ENCODE data around the gene OPRM1.
"Not testable (repeated sequence)": the region's sequence is repeated elsewhere in the genome, so short reads cannot be mapped to it uniquely, and the experiment has no call there.

The OPRM1 gene

DNA sequence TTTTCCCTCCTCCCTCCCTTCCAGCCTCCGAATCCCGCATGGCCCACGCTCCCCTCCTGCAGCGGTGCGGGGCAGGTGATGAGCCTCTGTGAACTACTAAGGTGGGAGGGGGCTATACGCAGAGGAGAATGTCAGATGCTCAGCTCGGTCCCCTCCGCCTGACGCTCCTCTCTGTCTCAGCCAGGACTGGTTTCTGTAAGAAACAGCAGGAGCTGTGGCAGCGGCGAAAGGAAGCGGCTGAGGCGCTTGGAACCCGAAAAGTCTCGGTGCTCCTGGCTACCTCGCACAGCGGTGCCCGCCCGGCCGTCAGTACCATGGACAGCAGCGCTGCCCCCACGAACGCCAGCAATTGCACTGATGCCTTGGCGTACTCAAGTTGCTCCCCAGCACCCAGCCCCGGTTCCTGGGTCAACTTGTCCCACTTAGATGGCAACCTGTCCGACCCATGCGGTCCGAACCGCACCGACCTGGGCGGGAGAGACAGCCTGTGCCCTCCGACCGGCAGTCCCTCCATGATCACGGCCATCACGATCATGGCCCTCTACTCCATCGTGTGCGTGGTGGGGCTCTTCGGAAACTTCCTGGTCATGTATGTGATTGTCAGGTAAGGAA lies at the start of gene OPRM1:
Gene OPRM1, plus strand, starts transcription at position 10 of the 612 bp plus-strand sequence. Its CDS starts 305 bp downstream, at position 315.
- DNase-seq (ENCODE audit: low read depth in 2 of 2) = peak; percentile 3 to 19

DNA sequence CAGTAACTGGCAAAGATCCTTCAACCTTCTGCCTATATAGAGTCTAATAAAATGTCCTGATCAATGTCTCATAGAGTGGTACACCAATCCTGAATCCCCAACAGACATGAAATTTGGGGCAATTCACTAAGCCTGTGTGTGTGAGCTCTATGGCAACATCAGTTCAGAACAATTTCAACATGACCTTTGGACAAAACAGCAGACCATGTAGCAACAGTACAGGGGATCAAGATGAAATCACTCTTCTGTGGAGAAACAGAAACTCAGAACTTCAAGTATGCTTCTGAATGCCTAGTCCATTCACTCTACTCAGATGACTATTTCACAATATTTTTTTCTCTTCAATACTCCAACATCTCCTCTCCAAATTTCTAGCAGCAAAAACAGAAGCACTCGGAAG lies 49.1 kb upstream of the OPRM1 start:
- no peak for DNase-seq (ENCODE audit: low read depth in 2 of 2)

DNA sequence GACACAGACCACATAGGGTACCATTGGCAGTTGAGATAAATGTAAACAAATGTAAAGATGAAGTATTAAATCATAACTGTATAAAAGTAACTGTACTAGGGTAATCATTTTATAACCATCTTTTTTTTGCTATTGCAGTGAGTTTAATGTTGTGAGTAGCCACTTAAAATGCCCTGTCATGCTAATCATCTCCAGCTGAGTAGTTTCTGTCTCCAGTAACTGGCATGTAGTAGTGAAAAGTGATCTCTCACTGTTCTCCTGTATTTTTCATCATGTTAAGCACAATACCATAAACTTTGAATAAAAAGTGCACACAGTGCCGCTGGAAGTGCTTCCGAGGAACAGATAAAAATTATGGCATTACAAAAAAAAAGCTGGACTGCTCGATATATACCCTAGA lies 45.0 kb upstream of the OPRM1 start:
- no peak for DNase-seq (ENCODE audit: low read depth in 2 of 2)

DNA sequence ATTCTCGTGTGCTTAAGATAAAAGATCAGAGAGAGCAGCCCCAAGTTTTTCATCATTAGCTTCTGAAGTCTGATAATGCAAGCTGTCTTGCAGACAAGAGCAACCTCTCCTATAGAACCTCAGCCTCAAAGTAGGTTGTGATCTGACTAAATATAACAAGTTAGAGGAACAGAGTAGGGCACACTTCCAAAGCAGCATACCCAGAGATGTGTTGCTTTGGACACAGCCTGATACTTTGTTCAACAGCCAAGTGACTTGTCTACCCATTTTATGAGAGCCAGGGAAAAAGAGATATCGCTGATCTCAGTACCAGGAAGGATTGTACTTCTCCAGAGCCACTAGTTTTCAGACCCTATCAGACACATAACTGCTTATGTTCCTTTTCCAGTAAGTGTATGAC lies 44.2 kb upstream of the OPRM1 start:
- DNase-seq (ENCODE audit: low read depth in 2 of 2) = no peak

DNA sequence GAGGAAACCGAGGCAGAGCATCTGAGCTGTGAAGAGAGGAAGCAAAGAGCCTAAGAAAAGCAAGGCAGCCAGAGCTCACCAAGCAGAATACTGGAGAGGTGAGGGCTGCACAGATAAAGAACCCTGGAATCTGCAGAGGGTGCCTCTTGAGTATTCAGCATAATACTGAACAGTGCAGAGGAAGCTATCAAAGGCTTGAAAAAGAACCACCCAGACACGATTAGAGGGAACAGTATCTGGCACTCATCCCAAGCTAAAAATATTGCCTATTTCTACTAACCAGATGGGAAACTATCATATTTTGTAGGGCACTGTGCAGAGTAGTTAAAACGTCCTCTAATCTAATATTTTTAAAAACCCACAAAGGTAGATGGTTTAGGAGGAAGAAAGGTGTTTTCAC lies 41.8 kb upstream of the OPRM1 start:
- DNase-seq (ENCODE audit: low read depth in 2 of 2) = no peak

DNA sequence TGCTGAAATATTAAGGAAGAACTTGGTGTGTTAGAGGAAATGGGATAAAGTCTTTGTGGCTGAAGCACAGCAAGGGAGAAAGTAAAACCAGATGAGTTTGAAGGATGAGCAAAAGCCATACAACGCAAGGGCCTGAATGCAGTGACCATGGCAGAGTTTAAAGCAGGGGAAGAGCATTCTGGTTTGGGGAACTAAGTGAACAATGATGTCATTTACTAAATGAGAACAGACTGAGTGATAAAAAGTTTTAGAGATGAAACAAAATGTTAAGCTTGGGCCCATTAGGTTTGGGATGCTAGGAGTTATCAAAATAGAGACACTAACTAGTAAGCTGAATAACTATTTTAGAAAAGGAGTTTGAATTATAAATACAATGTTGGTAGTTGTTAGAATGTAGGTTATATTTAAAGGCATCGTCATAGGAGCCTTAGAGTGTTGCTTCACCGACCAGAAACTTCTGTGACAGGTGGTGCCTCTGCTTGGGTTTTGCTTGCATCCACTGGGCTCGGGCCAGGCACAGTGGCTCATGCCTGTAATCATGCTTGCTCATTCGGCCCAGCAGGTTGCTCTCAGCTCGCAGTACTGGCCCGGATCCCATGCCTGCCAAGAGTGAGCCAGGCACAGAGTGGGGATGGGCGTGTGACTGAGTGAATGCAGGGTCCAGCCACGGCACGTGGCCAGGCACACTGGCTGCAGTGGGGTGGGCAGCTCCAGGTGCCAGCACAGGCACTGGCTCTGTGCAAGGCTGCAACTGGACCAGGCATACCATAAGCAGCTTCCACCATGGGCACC lies 37.4 kb upstream of the OPRM1 start:
- no peak for DNase-seq (ENCODE audit: low read depth in 2 of 2)

DNA sequence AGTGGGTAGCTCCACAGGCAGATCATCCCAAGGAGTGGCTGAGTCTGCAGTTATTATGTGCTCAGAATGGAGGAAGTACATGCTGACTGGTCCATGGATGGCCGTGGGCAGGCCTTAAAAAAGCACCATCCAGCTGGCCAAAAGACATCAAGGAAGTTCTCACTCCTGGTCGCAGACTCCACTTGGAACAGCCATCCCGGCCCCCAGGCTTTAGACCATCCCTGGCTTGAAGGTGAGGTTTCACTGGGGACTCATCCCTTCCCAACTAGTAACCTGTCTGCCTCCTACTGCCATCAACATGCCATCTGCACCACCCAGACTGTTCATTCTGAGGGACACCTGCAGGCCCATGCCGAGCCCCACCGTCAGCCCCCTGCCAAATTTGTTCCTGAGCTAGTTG lies 36.1 kb upstream of the OPRM1 start:
- DNase-seq (ENCODE audit: low read depth in 2 of 2) = no peak

DNA sequence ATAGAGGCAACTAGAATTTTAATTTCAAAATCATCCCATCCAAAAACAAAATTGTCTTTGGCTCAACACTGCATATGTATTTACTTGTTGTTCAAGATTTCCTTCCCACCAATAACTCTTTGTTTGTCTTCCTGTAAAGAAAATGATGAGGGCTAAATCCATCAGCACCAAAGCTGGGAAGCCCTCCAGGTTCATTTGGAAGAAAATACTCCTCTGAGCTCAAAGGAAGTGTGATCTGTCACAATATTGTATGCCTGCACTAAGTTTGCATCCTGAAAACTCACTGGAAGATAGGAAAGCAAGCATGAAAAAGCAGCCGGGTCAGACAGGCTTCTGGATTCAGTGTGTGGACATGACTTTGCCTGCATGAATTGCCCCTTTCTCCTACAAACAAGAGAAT lies 28.7 kb upstream of the OPRM1 start:
- no peak for DNase-seq (ENCODE audit: low read depth in 2 of 2)

DNA sequence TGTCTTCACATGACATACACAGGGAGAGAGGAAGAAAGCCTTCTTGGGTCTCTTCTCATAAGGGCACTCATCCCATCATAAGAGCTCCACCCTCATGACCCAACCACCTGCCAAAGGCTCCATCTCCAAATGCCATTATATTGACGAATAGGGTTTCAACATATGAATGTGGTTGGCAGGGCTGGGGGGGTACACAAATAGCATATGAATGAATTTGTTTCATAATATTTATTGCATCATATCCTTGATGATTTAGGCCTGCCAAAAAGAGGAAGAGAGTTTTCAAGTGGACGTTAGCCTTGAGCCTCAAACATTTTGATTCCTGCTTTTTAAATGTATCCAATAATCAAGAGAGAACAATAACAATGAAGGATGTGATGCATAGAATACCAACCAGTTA lies 26.2 kb upstream of the OPRM1 start:
- DNase-seq (ENCODE audit: low read depth in 2 of 2) = no peak

DNA sequence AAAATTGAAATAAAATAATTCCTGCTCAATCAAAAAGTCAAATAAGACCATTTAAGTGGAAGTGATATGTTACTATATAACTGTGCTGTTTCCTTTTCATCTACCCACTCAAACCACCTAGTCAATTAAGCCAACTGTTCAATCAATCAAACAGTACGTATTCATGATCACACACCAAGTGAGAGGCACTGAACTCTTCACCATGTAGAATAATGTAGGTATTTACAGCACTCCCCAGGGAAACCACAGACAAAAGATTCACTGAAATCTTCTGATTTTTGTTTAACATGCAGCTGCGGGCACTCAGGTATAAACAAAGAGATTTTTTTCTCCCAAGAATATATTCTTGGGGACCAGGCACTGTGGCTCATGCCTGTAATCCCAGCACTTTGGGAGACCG lies 21.3 kb upstream of the OPRM1 start:
- no peak for DNase-seq (ENCODE audit: low read depth in 2 of 2)

DNA sequence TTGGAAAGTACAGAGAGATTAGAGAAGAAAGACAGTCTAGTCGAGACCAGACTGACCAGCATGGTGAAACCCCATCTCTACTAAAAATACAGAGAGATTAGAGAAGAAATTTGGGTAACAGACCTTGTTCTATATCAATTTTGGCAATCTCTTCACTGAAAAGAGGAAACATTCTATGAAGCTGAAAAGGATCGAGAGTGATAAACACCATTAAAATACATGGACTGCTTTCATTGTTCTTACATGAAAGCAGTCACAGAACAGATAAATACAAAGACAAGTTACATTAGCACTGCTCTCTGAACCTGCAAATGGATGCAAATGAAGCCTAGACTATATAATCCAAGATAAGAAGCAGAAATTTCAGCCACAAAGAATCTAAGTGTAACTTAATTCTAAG lies 8.4 kb upstream of the OPRM1 start:
- DNase-seq (ENCODE audit: low read depth in 2 of 2) = no peak

DNA sequence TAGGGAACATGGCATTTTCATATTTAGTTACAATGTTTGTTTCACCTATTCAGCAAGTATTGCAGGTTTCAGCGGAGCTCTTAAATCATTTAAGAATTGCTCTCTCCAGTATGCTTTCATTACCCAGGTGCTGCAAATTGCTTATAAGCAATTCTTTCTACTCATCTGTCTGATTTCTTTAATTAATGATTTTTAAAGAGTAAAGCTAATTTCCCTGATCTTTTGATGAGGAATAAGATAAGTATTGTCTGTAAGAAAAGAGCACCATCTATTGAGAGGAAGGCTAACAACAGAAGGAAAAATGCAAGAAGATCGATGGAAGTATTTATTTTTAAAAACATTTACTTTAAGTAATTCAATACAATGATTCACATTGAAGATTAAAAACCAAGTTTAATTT lies 2.0 kb downstream of the OPRM1 start:
- DNase-seq (ENCODE audit: low read depth in 2 of 2) = no peak

DNA sequence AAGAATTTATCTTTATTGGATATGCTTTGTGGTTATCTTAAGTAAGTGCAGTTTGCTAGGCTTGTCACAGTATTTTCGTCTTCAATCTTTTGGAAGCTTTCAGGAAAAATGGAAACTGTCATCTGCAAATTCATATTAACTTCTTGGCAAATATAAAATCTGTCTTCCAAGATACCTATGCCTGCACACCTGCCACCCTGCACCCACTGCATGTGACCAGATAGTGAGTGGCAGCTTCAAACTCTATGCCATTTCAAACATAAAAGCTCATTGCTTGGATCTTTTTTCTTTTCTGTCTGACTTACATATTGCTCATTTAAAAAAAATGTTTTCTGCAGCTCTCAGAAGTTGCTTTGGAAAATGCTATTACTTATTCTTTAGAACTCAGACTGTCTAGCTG lies 14.1 kb downstream of the OPRM1 start:
- DNase-seq (ENCODE audit: low read depth in 2 of 2) = no peak

DNA sequence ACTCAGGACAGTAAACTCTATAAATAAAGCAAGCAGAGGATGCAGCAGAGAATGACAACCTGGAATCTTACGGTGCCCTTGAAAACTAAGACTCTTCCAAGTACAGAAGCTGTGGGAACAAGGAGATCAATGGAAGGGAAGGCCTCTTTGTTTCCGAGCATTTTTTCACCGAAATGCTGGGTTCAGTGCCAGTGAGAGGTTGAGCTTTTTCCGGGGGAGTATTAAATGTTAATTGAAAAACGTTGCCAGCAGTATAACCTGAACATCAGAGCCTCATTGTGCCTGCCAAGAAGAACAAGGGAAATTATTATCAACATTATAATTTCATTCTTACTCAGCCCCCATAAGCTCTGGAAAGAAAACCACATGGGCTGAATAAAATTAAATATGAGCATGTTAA lies 17.5 kb downstream of the OPRM1 start:
- no peak for DNase-seq (ENCODE audit: low read depth in 2 of 2)

DNA sequence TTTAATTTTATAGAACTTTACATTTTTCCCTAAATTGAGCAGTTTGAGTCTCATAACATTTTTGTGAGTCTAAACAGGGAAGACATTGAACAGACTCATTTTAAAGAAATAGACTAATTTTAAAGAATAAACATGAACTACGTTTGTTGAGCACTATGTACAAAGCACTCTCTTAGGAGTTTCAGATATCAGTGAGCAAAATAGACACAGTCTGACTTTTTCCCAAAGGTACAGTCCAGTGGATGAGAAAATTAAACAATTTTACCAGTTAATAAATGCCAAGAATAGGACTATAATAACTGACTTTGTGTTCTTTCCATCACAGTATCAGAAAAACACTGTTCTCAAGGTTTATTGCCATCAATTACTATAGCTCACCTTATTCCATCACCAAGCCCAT lies 18.1 kb downstream of the OPRM1 start:
- no peak for DNase-seq (ENCODE audit: low read depth in 2 of 2)

DNA sequence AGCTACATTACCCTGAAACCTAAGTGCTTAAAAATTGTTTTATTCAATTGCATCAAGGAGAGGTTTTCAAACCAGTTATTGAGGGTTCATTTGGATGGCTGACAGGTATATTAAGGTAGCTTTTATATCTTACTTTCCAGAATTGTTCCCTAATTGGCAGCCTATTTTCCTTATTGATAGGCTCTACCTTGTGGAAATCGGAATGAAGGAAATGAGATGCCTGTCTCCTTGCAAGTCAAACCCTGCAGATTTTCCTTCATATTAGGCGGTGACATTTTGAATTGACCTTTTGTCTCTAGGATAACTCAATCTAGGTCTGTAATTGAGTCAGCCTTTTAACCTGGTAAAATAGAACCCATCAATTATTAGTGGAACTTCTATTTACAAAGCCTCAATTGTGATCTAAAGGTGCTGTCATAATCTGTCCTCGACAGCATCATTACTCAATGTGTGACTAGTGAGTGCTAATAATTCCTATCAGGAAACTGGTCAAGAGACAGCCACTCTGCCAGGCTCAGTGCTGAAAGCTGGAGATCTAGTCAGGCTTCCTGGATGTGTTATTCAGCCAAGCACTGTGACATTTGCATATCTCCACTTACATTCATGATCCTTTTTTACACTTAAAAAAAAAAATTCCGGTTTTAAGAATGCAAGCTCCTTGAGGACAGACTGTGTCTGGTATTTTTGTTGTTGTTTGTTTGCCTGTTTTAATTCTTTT lies 20.1 kb downstream of the OPRM1 start:
- no peak for DNase-seq (ENCODE audit: low read depth in 2 of 2)

DNA sequence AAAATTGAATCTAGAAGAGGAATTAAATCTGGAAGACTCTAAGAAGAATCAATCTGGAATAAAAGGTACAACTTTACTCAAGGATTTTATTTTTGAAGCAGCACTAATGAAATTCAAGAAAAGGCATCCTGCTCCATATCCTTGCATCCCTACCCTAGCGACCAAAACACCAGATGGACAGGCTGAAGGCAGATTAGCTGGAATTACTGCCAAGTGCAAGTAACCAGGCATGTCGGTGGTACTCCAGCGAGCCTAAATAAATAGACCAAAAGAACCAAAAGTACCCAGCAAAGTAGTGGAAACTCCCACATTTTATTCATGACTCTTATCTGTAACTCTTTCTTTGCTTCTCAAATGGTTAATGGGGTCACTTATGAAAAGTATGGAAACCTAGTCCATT lies 21.0 kb downstream of the OPRM1 start:
- no peak for DNase-seq (ENCODE audit: low read depth in 2 of 2)

DNA sequence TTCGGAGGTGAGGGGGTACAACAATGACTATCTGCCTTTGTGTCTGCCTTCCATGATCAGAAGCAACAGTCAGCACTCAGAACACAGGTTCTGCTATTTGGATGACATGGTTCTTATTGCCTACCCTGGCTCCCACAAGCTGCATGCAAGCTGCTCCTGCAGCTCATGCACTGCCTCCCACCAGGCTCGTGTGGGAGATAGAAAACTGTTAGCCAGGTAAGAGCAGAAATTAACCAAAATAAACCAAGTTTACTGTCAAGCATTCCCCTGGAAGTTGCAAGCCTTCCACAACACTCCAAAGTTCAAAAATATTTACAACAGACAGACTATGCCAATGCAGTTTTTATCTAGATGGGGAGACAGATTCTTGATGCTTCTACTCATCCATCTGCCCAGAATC lies 31.0 kb downstream of the OPRM1 start:
- DNase-seq (ENCODE audit: low read depth in 2 of 2) = no peak

DNA sequence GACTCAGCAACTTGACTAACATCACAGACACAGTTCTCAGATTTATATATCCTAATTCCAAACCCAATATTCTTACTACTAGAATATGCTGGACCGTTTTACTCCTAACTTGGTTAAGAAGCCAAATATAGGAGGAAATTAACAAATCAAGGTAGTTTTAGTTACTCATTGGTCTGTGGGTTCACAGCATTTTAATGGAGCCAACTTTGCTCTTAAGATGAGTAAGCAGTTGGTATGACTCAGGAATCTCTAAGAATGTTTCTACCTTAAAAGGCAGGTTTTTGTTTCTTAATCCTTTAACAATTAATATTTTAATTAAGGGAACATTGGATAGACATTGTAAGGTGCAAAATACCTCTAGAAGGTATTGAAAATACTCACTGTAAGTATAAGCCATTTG lies 31.6 kb downstream of the OPRM1 start:
- DNase-seq (ENCODE audit: low read depth in 2 of 2) = no peak

DNA sequence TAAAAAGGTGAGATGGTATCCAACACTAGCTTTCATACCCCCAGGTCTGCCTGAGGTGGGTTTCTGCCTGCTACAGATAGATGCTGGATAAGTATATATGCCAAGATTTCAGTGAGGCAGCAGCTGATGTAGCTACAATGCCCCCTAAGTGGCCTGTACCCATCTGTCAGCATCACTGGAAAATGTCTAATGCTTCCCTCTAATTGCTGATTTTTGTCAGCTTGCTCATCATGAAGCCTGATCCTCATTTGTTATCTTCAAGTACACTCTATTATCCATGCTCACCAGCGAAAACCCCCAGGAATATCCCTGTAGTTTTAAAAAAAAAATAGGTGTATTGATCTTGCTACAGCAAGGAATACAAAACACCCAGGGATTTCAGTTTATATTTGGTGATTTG lies 32.2 kb downstream of the OPRM1 start:
- DNase-seq (ENCODE audit: low read depth in 2 of 2) = no peak

DNA sequence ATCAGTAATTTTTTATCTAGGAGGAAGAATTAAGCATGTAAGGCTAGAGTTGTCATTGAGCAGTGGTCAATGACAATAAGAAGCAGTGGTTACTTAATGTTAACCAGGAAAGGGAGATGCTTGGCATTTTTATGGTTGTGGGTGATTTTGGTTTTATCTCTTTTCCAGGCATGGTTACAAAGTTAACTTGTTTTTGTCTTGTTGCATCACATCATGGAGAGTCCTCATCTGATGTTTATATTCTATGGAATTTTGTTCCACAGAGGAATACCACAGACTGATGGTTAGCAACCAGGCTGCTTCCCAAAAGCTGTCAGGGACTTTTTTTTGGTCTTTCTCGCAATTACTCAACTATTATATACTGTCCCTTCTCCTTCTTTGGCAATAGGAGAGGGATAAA lies 32.7 kb downstream of the OPRM1 start:
- no peak for DNase-seq (ENCODE audit: low read depth in 2 of 2)

DNA sequence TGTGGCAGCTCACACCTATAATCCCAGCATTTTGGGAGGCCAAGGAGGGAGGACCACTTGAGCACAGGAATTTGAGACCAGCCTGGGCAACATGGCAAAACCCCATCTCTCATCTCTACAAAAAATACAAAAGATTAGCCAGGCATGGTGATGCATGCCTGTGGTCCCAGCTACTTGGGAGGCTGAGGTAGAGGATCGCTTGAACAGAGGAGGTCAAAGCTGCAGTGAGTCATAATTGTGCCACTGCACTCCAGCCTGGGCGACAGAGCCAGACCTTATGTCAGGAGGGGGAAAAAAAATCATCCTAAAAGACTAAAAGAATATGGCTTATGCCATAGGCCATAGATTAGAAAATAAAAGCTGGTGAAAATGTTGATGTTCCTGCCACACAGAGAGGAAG lies 39.6 kb downstream of the OPRM1 start:
- DNase-seq (ENCODE audit: low read depth in 2 of 2) = not testable (repeated sequence)
